ENCODE measurements around the gene CLPTM1L. TPM values are rescaled to one million over a fixed set of nuclear protein-coding genes. Genes with fewer than 3 reads are reported as not detected.
"Not testable (repeated sequence)": the region's sequence is repeated elsewhere in the genome, so short reads cannot be mapped to it uniquely, and the experiment has no call there.

Gene CLPTM1L
- total and polyA plus RNA-seq, 8 donors: 60.8 to 202 (median 117) TPM

DNA sequence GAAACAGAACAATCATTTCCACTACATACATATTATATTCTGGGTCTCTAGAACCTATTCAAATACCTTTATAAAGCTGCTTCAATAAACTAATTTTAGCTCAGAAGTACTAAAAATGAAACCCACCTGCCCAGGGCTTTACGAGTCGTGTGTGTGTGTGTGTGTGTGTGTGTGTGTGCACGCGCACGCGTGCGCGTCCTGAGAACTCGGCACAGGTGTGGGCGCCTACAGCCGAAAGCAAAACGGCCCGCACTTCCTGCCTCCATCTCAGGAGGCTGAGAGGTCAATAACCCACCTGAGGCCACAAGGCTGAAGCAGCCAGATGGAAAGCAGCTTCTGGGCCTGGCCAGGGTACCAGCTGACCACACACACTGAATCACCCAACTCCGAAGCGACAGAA, 3.0 kb downstream of the CLPTM1L start:
- H3K27me3 ChIP-seq: no peaks in the 10 kb centered on the region
- peaks cover 51 to 66% (median 63%) of the 10 kb centered on the region in 4 donors for H3K36me3 ChIP-seq
- no peak for DNase-seq
- no peak for TF ChIP-seq EP300 (IDR thresholded peaks at IDR 0.05)
- TF ChIP-seq, protein P1, sequence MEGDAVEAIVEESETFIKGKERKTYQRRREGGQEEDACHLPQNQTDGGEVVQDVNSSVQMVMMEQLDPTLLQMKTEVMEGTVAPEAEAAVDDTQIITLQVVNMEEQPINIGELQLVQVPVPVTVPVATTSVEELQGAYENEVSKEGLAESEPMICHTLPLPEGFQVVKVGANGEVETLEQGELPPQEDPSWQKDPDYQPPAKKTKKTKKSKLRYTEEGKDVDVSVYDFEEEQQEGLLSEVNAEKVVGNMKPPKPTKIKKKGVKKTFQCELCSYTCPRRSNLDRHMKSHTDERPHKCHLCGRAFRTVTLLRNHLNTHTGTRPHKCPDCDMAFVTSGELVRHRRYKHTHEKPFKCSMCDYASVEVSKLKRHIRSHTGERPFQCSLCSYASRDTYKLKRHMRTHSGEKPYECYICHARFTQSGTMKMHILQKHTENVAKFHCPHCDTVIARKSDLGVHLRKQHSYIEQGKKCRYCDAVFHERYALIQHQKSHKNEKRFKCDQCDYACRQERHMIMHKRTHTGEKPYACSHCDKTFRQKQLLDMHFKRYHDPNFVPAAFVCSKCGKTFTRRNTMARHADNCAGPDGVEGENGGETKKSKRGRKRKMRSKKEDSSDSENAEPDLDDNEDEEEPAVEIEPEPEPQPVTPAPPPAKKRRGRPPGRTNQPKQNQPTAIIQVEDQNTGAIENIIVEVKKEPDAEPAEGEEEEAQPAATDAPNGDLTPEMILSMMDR (IDR thresholded peaks at IDR 0.05): no peak
- no peak for TF ChIP-seq POLR2A (IDR thresholded peaks at IDR 0.05)
- TF ChIP-seq POLR2AphosphoS5 (IDR thresholded peaks at IDR 0.05): no peak
- no peak overlapping the region for H3K4me3 ChIP-seq
- no peak overlapping the region for H3K27ac ChIP-seq
- WGBS, 5 donors: 86 to 94% (median 89%) methylated on average over 13 to 15 of the region's 15 CpGs
- H3K4me1 ChIP-seq: peaks cover 19 to 42% (median 37%) of the 10 kb centered on the region in 4 donors
- no peaks in the 10 kb centered on the region for H3K9me3 ChIP-seq
- intact Hi-C loops (cut with DNase I; ENCODE audit: low total_unique reads): no loop called here

DNA sequence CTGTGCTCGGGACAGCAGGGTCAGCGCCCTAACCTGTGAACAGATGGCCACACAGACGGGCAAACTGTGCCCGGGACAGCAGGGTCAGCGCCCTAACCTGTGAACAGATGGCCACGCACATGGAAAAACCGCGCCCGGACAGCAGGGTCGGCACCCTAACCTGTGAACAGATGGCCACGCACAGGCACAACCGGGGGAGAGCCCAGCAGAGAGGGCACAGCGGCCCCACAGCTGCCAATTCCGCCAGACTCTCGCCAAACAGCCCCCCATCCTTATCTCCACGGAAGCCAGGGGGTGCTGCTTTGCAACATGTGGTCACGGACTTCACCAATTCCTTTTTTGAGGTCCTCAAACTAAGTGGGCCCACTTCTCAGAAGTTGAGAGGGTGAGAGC, 5.1 kb downstream of the CLPTM1L start:
- peaks cover 70 to 86% (median 84%) of the 10 kb centered on the region in 4 donors for H3K36me3 ChIP-seq
- DNase-seq; H3K9me3 ChIP-seq; intact Hi-C loops (cut with DNase I; ENCODE audit: low total_unique reads); H3K27ac ChIP-seq; H3K4me3 ChIP-seq; H3K27me3 ChIP-seq: not testable (repeated sequence)
- H3K4me1 ChIP-seq: peaks cover 13 to 30% (median 23%) of the 10 kb centered on the region in 4 donors
- WGBS, 5 donors: 83 to 93% (median 88%) methylated on average over 6 to 16 of the region's 17 CpGs

DNA sequence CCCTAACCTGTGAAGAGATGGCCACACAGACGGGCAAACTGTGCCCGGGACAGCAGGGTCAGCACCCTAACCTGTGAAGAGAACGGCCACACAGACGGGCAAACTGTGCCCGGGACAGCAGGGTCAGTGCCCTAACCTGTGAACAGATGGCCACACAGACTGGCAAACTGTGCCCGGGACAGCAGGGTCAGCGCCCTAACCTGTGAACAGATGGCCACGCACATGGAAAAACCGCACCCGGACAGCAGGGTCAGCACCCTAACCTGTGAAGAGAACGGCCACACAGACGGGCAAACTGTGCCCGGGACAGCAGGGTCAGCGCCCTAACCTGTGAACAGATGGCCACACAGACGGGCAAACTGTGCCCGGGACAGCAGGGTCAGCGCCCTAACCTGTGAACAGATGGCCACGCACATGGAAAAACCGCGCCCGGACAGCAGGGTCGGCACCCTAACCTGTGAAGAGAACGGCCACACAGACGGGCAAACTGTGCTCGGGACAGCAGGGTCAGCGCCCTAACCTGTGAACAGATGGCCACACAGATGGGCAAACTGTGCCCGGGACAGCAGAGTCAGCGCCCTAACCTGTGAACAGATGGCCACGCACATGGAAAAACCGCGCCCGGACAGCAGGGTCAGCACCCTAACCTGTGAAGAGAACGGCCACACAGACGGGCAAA, 5.6 kb downstream of the CLPTM1L start:
- 86 to 95% (median 94%) methylated on average over 18 to 33 of the region's 34 CpGs for WGBS, 5 donors
- Histone ChIP-seq H3K4me1 (peaks cover 13 to 28% (median 21%) of the 10 kb centered on the region in 4 donors), H3K36me3 (peaks cover 74 to 92% (median 89%) of the 10 kb centered on the region in 4 donors)
- H3K9me3 ChIP-seq; H3K27me3 ChIP-seq; H3K27ac ChIP-seq; intact Hi-C loops (cut with DNase I; ENCODE audit: low total_unique reads); DNase-seq; H3K4me3 ChIP-seq: not testable (repeated sequence)

DNA sequence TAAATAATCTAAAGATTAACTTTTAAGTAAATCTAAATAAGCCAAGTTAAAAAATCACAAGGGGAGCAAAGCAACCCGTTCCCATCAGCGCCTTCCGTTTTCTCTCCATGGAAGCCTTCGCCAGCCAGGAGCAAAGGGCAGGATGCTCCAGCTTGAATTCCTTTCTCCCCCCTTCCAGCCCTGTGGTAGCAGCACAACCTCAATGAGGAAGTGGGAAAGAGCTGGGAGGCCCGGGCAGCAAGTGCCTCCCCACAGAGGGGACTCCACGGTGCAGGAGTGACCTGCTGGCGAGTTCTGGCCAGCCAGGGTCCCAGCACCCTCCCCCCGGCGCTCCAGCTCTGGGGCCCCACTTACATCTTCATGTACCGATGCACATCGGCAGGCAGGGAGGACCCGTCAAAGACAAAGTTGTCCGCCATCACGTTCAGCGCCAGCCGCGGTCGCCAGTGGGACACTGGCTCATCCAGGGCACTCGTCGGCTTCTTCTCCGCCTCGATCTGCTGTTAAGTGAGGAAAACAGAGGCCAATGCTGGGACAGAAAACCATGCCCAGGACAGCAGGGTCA, 6.3 kb downstream of the CLPTM1L start:
- Histone ChIP-seq H3K27ac (no peak overlapping the region), H3K4me3 (no peak overlapping the region), H3K4me1 (peaks cover 6 to 21% (median 14%) of the 10 kb centered on the region in 4 donors), H3K9me3 (no peaks in the 10 kb centered on the region), H3K36me3 (peaks cover 80 to 99% (median 96%) of the 10 kb centered on the region in 4 donors), H3K27me3 (no peaks in the 10 kb centered on the region)
- intact Hi-C loops (cut with DNase I; ENCODE audit: low total_unique reads): no loop called here
- TF ChIP-seq EP300 (IDR thresholded peaks at IDR 0.05) (no peak), POLR2AphosphoS5 (IDR thresholded peaks at IDR 0.05) (no peak), POLR2A (IDR thresholded peaks at IDR 0.05) (no peak)
- TF ChIP-seq, protein P1 (IDR thresholded peaks at IDR 0.05): no peak
- WGBS, 5 donors: 92 to 96% (median 93%) methylated on average over 20 to 22 of the region's 22 CpGs
- no peak for DNase-seq

DNA sequence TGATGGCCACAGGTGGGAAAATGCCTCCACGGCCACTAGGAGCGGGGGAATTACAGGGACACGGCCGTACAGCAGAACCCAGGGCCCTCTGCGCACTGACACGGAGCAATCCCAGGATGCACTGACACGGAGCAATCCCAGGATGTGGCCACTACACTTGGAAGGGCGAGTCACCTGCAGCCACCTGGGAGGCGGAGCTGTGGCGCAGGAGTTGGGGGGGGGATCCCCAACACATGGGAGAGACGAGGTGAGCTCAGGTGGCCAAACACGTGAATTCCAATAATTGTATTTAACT, 6.8 kb downstream of the CLPTM1L start:
- Histone ChIP-seq H3K4me1 (peaks cover 1 to 17% (median 10%) of the 10 kb centered on the region in 4 donors), H3K36me3 (peaks cover 84 to 100% (median 99%) of the 10 kb centered on the region in 4 donors), H3K27me3 (no peaks in the 10 kb centered on the region), H3K4me3 (no peak overlapping the region), H3K9me3 (no peaks in the 10 kb centered on the region), H3K27ac (no peak overlapping the region)
- TF ChIP-seq, protein P1 (IDR thresholded peaks at IDR 0.05): no peak
- TF ChIP-seq POLR2A (IDR thresholded peaks at IDR 0.05): no peak
- WGBS, 5 donors: 84 to 93% (median 88%) methylated on average over 12 of the region's 12 CpGs
- intact Hi-C loops (cut with DNase I; ENCODE audit: low total_unique reads): no loop called here
- no peak for DNase-seq

Measured in stomach (tissue), 9 donors.